DMS153 treated with DMSO at 0.1 percent for 48 hours (cell line): ENCODE data around the gene KHDC4.

Experiments
- DNase-seq: peaks from one replicate; lab custom pipeline; 2025; ENCODE audit not compliant: unreplicated experiment; lab: John Stamatoyannopoulos, UW

Gene KHDC4

DNA sequence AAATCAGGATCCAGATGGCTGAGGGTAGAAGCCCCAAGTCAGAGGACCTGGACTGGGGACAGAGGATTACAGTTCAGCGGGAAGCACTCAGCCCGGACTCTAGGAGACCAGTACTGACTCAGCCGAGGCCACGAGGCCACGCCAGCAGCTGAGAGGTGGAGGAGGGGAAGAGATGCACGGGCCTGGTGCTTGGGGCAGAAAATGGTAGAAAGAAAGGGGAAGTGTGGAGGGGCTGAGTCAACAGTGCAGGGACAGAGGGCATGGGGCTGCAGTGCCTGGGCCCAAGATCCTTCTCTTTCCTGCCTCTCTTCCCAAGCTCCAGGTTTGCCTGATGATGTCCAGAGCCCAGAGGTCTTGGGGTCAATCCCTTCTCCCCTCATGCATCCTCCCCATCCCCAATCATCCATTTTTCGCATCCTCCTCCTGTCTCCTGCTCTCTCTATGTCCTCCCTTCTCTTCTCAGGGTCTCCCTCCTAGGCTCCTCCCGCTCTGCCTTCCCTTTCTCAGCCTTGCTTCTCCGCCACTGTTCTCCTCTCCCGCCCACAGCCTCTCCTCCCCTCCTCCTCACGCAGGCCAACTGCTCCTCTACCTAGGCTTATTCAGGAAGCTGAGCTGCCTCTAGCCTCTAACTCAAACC, 36.4 kb upstream of the KHDC4 start:
- no peak for DNase-seq

DNA sequence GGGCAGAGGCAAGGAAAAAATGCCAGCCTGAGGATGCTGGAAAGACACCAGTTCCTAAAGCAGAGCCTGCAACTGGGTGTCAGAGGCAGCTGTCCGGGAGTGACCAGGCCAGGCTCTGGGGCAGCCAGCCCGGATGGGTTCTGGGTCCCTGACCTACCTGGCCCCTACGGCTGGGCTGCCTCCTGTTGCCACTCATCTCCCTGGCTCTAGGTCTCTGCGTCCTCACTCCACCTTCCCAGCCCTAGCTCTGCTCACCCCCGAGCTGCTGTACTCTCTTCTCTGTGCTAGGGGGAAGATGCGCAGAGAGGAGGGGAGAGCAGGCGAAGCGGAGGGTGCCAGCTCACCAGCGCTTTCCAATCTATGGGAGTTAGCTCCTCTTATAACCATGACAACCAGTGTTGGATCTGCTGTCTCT, 35.2 kb upstream of the KHDC4 start:
- no peak for DNase-seq

DNA sequence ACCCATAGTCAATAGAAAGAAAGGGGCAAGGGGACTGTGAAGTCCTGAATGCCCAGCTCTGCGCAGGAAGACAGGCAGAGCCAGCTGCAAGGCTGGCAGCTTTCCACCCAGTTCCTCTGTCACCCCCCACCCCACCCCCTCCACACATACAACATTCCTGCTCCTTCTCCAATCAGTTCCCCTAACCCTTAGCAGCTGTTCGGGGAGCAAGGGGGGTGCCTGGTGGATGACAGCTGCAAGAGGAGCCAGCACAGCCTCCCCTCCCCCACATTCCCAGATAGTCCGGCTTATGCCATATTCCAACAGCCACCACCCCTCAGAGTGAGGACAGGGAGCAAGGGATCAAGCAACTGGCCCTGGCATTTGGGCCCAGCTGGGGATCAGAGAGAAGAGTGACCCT, 34.5 kb upstream of the KHDC4 start:
- no peak for DNase-seq

DNA sequence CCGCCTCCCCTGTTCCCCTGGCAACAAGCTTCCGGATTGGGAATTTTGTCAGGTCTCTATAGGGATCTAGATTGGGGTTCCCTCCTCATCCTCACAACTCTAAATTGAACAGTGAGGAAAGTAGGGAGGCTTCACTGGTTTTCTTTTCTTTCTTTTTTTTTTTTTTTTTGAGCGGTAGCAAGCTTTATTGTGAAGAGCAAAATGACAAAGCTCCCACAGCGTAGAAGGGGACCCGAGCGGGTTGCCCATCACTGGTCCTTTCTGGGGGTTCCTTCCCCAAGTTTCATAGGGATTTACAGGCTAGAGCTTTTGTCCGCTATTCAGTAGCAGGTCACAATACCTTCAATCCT, 33.8 kb upstream of the KHDC4 start:
- no peak for DNase-seq

DNA sequence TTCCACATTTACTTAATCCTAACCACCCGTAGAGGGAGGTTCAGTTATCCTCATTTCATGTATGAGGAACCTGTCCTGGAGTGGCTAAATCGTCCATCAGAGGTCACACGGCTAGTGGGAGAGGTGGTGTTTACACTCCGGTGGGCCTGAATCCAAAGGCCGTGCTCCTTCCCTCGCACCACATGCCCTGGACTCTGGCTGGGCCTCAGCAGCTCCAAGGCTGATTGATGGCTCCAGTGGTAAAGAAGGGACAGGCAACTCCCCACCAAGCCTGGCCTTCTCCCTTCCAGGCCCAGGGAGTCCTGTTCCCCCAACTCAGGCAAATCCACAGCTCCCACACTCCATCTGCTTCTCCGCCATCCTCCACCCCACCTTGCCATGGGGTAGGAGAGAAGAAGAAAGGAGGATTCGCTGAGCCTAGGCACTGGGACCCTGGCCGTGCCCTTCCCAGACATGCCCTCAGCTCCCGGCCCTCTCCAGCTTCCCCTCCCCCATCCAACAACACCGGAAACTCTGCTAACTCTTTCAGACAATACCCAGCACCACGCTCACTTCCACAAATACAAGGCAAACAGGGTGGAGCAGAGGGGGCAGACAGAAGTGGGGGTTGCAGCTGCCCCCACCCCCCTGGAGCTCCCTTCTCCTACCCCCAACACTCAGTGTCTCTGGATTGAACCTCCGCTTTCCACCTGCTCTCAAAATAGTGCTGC, 33.3 kb upstream of the KHDC4 start:
- DNase-seq, result peak; percentile 56

DNA sequence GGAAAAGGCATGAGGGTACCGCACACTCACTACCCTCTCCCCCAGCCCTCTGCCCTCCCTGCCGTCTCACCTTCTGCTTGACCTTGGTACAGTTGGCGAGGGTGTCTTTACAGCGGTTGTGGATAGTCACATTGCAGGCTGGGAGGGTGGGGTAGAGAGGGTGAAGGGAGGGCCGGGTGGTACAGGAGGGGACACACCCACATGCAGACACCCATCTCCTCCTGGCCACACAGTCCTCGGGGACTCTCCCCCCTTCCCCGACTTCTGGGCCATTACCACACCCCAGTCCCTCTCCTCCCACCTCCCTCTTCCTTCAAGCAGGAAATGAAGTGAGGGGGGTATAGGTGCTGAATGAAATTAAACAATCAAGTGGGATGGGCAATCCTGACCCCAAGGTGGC, 32.5 kb upstream of the KHDC4 start:
- DNase-seq, result no peak

DNA sequence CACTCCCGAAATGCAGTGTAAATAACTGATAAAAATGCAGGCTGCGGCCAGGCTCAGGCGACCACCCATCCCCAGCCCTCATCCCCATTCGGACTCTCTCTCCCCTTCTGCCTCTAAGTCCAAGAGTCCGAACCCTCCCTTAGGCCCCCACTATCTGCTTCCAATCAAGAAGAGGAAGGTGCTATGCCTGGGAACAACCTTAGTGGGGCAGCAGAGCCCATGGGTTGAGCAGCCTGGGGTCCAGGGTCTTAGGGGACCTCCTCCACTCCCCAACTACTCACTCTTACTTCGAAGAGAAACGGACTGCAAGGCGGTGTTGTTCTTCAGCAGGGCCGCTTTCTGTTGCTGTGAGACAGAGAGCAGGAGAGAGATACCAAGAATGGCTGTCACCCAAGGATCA, 31.9 kb upstream of the KHDC4 start:
- no peak for DNase-seq

DNA sequence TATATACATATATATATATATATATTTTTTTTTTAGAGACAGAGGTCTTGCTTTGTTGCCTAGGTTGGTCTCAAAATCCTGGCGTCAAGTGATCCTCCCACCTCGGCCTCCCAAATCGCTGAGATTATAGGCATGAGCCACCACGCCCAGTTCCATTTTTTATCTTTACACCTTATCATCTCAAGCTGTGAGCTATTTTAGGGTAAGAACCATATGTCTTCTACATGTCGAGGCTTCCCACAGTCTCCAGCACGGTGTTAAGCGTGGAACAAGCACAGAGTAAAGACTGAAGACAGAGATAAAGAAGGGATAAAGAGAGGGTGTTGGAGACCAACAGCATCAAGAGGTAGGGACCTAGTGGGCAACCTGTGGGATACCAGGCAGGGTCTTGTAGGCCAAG, 30.0 kb upstream of the KHDC4 start:
- no peak for DNase-seq

DNA sequence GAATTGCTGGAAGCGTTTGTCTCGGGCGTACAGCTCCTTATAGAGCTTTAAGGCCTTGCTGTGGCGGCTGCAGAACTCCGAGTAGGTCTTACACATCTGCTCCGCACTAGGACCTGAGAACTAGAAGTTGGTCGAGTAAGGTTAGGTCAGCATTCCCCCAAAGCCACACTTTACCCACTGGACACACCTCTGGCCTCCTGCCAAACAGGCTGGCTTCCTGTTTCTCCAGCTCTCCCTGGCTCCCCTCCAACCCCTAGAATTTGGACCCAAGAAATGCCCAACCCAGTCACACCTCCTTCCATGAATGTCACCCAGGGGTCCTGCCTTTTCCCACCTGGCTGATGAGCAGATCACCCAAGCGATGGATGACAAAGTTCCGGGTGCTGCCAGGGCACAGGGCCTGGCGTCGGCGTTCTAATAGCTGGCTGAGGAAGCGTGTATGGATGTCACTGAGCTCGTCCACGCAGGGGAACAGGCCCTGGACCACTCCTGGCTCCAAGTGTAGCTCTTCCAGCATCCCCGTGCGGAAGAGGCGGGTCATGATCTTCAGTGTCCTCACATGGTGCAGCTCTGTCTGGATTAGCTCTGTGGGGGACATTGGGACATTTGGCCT, 28.5 kb upstream of the KHDC4 start:
- no peak for DNase-seq

DNA sequence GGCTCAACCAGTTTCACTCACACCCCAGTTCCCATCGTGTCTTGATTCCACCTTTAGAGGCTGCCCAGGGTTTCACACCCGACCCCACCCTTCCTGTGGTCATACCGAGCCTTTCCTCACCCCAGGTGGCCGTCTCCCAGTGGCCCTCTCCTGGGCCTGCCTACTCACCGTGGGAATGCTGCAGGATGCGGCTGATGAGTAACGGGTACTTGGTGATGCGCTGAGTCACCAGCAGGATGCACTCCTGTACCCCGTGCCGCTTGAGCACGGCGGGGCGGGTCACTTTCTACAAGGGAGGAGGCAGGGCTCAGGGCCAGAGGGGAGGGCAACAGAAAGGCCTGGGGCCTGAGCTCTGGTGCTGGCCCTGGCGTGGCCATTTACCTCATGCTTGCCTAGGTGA, 27.7 kb upstream of the KHDC4 start:
- no peak for DNase-seq

DNA sequence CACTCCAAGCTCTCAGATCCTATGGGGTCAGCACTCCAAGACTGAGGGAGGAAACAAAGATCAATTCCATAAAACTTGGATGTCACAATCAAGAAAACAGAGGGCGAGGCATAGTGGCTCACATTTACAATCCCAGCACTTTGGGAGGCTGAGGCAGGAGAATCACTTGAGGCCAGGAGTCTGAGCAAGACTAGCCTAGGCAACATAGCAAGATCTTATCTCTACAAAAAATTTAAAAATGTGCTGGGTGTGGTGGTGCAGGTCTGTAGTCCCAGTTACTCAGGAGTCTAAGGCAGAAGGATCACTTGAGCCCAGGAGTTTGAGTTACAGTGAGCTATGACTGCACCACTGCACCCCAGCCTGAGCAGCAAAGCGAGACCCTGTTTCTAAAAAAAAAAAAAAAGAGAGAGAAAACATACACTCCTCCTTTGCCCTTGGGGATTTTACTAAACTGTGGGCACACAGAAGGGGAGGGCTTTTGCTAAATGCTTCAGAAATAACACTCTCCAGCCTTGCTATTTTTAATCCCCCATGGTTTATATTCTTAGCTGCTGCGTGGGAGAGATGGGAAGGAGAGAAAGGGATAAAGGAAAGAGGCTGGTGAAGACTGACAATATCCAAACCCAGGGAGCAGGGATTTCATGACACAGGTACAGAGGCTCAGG, 26.0 kb upstream of the KHDC4 start:
- DNase-seq, result no peak

DNA sequence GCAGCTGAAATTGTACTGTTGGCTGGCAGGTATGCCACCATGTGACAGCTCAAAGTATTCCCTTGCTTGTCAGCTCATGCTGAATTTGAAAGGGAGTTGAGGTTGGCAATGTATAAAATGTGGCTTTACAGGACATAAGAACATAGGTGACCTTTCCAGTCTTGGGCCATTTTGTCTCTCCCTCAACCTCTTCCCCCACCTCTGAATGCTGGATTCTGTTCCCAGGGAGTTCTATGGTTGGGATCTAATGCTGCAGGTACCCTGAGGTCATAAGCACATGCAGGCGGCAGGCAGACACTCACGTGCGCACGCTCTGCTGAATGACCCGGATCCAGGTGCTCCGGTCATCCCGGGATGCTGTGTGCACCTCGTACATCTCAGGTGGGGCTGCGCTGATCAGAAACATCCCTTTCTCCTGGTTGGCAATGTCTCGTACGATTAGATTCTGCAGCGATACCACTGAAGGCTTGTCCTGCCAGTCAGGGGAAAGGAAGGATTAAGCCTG, 23.2 kb upstream of the KHDC4 start:
- no peak for DNase-seq

DNA sequence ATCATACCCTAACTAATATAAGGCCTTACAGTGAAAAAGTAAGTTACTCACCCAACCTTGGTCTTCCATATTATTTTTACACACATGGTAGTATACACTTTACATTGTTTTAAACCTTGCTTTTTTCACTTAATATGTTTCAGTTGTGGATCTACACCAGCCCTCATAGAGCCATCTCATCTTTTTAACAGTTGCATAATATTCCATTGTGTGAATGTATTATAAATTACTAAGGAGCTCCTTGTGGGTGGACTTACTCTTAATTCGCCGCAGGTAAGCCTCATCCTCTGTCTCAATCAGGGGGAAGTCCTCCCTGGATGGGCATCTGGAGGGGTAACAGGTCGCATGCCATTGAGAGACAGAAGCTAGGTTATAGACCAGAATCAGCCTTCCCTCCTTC, 20.4 kb upstream of the KHDC4 start:
- DNase-seq, result no peak

DNA sequence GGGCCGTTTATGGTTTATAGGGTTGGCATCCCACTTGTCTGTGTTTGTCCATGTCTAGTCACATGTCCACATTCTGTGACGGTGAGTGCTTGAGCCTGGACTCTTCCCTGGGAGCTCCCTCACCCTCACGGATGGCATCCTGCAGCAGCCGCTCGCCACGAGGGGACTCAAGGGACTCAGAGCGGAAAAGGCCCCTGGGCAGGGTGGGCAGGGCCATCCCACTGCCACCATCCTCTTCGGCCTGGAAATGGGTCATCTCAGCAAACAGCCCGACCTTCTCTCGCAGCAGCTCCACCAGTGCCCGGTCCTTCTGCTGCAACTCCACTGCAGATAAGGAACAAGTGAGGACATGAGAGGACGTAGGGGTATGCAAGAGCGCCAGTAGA, 18.3 kb upstream of the KHDC4 start:
- no peak for DNase-seq

DNA sequence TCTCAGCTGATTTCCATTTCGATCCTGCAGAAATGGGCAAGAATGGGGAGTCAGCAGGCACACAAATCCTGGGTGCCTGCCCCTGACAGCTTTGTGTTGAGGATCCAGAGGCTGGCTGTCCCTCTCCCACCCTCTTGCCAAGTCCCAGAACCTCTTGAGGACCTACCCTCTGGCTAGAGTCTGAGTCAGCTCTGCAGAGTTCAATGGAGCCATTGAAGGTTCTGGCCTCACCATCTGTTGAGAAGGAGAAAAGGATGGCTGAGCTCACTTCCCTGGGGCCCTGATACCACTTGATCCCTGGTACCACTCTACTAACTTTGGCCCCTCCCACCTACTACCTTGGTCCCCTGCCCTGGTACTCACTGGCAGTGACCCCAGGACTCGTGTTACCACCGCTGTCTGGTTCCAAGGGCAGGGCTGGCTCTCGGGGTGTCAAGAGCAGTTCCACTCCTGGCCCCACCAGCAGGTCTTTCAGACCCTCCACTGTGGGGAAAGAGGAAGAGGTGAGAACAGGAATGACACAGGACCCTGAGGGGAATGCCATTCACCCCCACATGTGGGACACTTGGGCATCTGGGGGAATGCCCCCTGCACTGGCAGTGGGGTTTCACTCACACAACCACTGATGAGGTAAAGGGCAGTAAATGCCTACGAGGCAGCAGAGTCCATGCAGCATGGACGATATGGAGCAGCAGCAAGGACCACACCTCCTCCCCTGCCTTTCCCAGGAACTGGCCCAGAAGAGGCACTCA, 17.7 kb upstream of the KHDC4 start:
- DNase-seq, result no peak

DNA sequence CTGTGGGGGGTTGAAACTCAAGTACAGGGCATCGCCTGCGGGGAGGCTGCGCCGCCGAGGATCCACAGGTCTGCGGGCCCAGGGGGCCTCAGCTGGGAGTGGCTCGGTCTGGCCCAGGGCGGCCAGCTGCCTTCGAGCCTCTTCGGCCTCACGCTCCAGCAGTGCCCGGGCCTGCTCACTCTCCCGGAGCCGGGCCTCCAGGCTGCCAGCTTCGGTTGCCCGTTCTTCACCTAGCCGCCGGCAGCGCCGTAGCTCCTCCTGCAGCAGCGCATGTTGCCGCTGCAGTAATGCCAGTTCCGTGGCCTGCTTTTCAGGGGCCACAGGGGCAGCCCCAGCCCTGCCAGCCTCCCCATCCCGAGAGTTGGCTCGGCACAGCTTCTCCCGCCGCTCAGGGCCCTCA, 16.6 kb upstream of the KHDC4 start:
- DNase-seq, result no peak

DNA sequence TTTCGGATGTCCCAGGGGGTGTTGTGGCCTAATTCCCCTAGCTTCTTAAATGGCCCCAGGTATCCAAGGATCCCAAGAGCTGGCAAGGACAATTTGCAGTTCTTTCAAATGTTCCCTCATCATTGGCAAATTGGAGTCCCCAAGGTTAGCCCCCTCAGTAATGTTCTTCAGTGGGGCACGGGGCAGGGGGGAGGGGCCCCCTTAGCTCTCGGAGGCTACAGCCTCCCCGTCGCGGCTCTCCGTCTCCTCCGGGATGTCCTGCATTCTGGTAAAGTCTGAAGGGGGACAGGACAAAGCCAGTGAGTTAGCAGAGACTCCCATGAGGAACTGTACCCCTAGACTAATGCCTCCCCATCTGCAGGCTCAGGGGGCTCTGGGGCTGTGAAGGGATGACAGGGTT, 13.5 kb upstream of the KHDC4 start:
- no peak for DNase-seq

DNA sequence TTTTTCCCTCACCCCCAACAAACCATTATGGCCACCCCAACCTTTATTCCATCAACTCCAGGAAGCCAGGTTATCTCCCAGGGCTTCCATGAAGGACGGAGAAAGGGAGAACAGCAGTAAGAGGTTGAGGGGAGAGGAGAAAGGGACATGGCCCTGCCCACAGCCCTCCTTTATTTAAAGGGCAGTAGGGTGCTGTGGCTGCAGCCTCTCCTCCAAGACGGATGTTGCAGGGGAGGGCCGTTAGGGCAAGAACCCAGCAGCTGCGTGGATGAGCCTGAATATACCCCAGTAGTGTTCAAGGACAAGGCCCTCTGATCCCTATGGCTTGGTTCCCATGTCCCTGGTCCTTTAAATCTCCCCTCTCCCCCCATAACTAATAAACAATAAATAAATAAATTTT, 13.1 kb upstream of the KHDC4 start:
- DNase-seq, result no peak

DNA sequence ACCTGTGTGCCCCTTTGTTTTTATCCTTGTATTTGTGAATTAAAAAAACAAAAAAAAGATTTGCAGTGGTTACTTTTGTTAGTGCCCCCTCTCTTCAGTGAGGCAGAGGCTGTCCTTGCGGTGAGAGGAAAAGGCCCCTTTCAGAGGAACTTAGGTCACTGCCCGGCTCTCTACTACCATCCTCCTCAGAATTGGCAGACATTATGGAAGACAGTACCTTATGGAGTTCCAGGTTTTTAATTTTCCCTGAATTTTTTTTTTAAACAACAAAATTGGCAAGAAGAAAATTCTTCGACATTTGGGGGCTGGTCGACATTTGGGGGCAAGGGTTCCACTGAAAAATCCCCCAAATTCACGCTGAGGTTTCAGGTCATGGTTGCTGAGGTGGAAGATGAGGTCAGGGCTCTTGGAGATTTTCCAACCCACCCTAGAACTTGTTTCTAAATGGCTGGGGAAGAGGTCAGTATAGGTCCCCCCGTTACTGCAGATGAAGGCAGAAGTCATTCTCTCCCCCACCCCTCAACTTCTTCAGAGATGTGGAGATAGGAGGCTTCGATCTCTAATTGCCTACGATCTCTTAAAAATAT, 12.5 kb upstream of the KHDC4 start:
- DNase-seq, result no peak

DNA sequence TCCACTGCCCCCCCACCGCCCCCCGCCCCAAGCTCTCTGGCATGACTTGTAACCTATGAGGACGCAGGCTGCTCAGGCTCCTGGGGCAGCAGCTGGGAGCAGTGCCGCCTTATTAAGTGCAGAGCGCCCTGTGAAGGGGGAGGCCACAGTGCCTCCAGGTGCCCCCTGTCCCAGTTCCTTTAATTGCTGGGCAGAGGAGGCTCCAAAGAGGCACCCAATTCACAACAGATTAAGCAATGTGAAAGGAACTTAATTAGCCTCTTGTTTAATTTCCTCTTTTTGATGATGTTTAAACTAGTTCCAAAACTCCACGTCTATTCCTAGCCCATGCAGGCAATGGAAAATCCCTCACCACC, 10.2 kb upstream of the KHDC4 start:
- no peak for DNase-seq

DNA sequence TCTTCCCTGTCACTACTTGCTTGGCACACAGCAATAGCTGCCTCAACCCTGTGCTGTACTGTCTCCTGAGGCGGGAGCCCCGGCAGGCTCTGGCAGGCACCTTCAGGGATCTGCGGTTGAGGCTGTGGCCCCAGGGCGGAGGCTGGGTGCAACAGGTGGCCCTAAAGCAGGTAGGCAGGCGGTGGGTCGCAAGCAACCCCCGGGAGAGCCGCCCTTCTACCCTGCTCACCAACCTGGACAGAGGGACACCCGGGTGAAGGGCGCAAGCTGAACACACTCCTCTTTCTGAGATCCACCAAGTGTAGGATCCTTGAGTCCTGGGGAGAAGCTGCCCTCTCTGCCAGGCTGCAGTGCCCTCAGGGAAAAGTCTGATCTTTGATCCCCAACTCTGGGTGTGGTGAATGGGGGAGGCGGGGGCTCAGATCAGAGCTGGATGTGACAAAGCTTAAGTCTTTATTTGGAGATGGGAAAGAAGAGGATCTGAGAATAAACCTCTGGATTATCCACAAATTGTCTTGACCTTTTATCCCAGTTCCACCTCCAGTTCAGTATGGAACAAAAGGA, 8.4 kb upstream of the KHDC4 start:
- no peak for DNase-seq
